Measurements from ENCODE around the gene LRRC52.
"Not testable (repeated sequence)": the region's sequence is repeated elsewhere in the genome, so short reads cannot be mapped to it uniquely, and the experiment has no call there.

Gene LRRC52

GRCh38 chr1:165592945-165593823 is 49.4 kb downstream of the LRRC52 start:
- peak; percentile 59 for DNase-seq

- DNase-seq: no peak
These were observed 51.6 kb downstream of the LRRC52 start for GRCh38 chr1:165595246-165595938.

DNA sequence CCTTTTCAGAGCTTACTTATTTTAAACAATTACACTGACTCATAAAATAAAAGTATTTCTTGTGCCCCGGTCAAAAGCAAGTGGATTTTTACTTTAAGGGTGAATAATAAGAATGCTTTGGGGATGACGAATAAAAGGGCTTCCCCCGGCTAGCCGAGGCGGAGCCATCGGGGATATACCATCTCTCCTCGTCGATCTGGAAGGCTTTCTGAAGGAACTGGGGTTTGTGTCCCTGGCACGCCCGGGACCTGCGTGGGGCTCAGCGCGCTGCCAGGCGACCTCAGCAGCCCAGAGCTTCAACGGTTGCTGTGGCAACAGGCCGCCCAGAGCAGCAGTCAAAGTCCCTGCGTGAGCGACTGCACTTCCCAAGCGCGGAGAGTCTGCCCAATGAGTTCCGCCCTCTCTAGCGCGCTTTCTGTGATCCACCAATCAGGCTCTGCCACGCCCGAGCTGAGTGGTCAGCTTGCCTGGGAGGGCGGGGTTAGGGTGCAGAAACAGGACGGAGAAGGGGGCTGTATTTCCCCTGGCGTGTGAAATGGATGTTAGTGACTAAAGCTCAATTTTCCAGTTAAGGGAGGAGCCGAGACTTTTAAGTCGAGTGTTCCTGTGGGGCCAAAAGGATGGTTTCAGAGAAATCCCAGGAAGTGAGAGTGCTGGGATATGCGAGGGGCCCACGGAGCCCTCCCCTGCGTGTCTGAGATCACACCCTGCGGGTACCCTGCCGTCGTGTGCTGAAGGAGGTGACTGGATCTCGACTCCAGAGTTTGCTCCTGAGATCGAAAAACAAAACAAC is 54.3 kb downstream of the LRRC52 start:
- peak; percentile 78 for DNase-seq

DNA sequence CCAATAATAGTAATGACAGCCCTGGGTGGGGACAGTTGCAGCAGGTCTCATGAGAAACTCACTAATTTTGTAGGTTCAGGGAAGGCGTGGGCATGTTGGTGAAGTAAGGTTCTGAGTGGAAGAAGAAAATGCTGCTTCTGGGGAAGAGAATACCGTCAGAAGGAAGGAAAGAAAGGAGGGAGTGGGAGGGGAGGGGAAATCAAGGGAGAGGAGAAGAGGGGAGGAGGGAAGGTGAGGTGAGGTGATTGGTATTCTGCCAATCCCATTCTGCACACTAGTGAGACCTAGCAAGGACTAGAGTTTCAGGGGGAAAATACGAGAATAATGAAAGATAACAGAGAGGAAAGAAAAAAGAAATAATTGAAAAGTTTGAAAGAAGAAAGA is 54.9 kb downstream of the LRRC52 start:
- DNase-seq: no peak

GRCh38 chr1:165600793-165601192 is 57.0 kb downstream of the LRRC52 start:
- no peak for DNase-seq

DNA sequence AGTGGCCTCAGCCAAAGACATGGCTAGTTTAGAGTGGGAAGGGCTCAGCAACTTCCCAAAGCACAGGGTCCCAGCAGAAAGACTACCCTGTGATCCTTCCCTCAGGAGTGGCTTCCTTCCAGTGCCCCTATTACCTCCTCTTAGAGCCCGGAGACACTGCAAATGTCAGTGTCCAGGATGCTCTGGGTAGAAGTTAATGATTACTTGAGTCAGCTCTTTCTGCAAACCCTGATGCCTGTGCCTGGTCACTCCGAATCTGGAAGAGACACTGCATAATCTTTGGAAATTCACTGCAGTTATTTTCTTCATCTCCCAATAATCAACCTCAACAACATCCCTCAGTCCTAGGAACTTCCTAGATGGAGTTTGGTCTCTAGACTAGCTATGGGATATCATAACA is 60.0 kb downstream of the LRRC52 start:
- DNase-seq: no peak

DNA sequence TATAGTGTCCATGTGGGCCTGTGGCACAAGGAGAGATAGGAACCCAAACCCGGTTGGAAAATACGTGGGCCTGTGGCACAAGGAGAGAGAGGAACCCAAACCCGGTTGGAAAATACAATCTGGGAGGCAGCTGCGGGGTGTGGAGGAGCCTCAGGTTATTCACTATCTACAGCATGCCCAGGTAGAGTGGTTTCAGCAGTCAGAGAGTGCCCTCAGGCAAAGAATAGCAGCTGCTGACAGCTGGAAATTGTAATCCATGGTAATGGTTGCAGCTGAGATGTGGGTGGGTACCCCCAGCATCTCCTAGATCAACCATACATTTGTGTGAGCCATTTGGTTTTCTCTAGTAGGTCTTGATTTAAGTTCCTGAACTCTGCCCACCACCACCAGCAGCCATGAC is 61.4 kb downstream of the LRRC52 start:
- DNase-seq: no peak

DNA sequence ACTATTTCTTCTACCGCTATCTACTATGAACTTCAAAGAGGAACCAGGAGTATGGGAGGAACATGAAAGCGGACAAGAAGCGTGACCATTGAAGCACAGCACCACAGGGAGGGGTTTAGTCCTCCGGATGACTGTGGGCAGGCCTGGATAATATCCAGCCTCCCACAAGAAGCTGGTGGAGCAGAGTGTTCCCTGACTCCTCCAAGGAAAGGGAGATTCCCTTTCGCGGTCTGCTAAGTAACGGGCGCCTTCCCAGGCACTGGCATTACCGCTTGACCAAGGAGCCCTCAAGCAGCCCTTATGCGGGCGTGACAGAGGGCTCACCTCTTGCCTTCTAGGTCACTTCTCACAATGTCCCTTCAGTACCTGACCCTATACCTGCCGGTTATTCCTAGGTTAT is 62.9 kb downstream of the LRRC52 start:
- DNase-seq: not testable (repeated sequence)

GRCh38 chr1:165610866-165611265 is 67.1 kb downstream of the LRRC52 start:
- DNase-seq: no peak

DNA sequence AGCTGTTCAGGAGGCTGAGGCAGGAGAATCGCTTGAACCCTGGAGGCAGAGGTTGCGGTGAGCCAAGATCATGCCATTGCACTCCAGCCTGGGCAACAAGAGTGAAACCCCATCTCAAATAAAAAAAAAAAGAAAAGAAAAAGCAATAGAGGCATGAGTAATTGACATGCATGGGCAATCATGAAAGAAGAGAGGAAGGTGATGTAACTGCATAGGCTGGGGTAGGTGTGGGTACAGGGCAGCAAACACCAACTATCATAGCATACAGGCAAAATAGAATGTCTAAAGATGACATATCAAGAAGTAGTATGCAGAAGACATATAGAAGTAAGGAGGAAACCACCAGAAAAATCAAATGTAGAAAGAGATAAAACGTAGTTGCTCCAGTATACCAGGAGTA is 68.3 kb downstream of the LRRC52 start:
- no peak for DNase-seq

Data from activated CD4-positive, alpha-beta T cell treated with anti-CD3 and anti-CD28 coated beads for 1 hour (primary cell).